ENCODE results near the gene RPL29. TPM values are rescaled to one million over a fixed set of nuclear protein-coding genes. Genes with fewer than 3 reads are reported as not detected.
A peak's percentile ranks its signal among the peaks of the same experiment; 100 is the strongest.

Gene RPL29
- total and polyA plus RNA-seq, 2 of the 8 experiments (the other 6 are each of a cell fraction or from before 2014, with no cell fraction given), result 1,467 to 2,660 TPM

DNA sequence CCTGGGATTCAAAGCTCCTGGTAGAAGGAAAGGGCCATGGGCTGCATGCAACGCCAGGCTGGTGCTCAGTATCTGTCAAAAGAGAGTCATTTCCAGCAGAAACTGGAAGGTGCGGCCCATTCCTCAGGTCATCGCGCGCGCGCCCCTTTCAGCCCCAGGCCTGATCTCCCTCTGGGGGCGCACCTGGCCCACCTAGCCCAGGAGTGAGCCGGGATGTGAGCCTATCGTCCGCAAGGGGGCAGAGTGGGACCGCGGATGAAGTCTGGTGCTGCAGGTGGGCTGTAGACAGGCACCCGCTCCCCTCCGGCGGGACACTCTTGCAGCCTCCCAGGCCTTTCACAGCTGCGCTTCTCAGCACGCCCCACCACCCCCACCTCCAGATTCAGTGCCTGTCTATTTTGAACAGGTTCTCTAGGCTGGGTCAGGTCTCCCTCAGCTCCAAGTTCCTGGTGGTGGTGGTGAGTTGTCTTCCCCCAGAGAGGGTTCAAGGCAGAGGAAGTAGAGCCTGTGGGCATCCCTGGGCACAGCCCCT is 5.8 kb upstream of the RPL29 start (continued):
- TF ChIP-seq TAF7 (optimal IDR thresholded peaks at IDR 0.05; ENCODE audit: borderline replicate concordance, low read depth, low read length), result peak; percentile 65
- no peak for TF ChIP-seq SP1 (IDR thresholded peaks at IDR 0.05; ENCODE audit: low read depth, low read length)
- no peak for TF ChIP-seq CBX8 (IDR thresholded peaks at IDR 0.05; ENCODE audit: borderline replicate concordance, low read depth, low read length)
- TF ChIP-seq, protein P1, sequence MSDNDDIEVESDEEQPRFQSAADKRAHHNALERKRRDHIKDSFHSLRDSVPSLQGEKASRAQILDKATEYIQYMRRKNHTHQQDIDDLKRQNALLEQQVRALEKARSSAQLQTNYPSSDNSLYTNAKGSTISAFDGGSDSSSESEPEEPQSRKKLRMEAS (IDR thresholded peaks at IDR 0.05), result peak; percentile 72
- no peak for TF ChIP-seq POU5F1 (IDR thresholded peaks at IDR 0.05; ENCODE audit: low read depth, low read length)
- TF ChIP-seq POLR2AphosphoS5 (IDR thresholded peaks at IDR 0.05; ENCODE audit: low read depth, low read length), result no peak
- TF ChIP-seq TBP (IDR thresholded peaks at IDR 0.05; ENCODE audit: low read depth, low read length), result no peak; the same call in 1 of the 2 replicates
- TF ChIP-seq CEBPB (IDR thresholded peaks at IDR 0.05; ENCODE audit: low read depth, low read length), result no peak
- no peak for TF ChIP-seq BACH1 (IDR thresholded peaks at IDR 0.05; ENCODE audit: low read length)
- TF ChIP-seq, protein P2, sequence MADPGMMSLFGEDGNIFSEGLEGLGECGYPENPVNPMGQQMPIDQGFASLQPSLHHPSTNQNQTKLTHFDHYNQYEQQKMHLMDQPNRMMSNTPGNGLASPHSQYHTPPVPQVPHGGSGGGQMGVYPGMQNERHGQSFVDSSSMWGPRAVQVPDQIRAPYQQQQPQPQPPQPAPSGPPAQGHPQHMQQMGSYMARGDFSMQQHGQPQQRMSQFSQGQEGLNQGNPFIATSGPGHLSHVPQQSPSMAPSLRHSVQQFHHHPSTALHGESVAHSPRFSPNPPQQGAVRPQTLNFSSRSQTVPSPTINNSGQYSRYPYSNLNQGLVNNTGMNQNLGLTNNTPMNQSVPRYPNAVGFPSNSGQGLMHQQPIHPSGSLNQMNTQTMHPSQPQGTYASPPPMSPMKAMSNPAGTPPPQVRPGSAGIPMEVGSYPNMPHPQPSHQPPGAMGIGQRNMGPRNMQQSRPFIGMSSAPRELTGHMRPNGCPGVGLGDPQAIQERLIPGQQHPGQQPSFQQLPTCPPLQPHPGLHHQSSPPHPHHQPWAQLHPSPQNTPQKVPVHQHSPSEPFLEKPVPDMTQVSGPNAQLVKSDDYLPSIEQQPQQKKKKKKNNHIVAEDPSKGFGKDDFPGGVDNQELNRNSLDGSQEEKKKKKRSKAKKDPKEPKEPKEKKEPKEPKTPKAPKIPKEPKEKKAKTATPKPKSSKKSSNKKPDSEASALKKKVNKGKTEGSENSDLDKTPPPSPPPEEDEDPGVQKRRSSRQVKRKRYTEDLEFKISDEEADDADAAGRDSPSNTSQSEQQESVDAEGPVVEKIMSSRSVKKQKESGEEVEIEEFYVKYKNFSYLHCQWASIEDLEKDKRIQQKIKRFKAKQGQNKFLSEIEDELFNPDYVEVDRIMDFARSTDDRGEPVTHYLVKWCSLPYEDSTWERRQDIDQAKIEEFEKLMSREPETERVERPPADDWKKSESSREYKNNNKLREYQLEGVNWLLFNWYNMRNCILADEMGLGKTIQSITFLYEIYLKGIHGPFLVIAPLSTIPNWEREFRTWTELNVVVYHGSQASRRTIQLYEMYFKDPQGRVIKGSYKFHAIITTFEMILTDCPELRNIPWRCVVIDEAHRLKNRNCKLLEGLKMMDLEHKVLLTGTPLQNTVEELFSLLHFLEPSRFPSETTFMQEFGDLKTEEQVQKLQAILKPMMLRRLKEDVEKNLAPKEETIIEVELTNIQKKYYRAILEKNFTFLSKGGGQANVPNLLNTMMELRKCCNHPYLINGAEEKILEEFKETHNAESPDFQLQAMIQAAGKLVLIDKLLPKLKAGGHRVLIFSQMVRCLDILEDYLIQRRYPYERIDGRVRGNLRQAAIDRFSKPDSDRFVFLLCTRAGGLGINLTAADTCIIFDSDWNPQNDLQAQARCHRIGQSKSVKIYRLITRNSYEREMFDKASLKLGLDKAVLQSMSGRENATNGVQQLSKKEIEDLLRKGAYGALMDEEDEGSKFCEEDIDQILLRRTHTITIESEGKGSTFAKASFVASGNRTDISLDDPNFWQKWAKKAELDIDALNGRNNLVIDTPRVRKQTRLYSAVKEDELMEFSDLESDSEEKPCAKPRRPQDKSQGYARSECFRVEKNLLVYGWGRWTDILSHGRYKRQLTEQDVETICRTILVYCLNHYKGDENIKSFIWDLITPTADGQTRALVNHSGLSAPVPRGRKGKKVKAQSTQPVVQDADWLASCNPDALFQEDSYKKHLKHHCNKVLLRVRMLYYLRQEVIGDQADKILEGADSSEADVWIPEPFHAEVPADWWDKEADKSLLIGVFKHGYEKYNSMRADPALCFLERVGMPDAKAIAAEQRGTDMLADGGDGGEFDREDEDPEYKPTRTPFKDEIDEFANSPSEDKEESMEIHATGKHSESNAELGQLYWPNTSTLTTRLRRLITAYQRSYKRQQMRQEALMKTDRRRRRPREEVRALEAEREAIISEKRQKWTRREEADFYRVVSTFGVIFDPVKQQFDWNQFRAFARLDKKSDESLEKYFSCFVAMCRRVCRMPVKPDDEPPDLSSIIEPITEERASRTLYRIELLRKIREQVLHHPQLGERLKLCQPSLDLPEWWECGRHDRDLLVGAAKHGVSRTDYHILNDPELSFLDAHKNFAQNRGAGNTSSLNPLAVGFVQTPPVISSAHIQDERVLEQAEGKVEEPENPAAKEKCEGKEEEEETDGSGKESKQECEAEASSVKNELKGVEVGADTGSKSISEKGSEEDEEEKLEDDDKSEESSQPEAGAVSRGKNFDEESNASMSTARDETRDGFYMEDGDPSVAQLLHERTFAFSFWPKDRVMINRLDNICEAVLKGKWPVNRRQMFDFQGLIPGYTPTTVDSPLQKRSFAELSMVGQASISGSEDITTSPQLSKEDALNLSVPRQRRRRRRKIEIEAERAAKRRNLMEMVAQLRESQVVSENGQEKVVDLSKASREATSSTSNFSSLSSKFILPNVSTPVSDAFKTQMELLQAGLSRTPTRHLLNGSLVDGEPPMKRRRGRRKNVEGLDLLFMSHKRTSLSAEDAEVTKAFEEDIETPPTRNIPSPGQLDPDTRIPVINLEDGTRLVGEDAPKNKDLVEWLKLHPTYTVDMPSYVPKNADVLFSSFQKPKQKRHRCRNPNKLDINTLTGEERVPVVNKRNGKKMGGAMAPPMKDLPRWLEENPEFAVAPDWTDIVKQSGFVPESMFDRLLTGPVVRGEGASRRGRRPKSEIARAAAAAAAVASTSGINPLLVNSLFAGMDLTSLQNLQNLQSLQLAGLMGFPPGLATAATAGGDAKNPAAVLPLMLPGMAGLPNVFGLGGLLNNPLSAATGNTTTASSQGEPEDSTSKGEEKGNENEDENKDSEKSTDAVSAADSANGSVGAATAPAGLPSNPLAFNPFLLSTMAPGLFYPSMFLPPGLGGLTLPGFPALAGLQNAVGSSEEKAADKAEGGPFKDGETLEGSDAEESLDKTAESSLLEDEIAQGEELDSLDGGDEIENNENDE (IDR thresholded peaks at IDR 0.05; ENCODE audit: insufficient replicate concordance, low read length), result no peak
- TF ChIP-seq, protein P3, sequence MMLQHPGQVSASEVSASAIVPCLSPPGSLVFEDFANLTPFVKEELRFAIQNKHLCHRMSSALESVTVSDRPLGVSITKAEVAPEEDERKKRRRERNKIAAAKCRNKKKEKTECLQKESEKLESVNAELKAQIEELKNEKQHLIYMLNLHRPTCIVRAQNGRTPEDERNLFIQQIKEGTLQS (IDR thresholded peaks at IDR 0.05; ENCODE audit: insufficient read depth, low read depth, low read length), result peak; percentile 49; the same call in 1 of the 2 replicates
